C1 segment of cervical spinal cord (tissue), 14 donors: Measurements from ENCODE around the gene SMYD3.

Source experiments
- DNase-seq, 14 donors: peaks; one replicate each; lab custom pipeline; 2025; lab: John Stamatoyannopoulos, UW

SMYD3 gene

DNA sequence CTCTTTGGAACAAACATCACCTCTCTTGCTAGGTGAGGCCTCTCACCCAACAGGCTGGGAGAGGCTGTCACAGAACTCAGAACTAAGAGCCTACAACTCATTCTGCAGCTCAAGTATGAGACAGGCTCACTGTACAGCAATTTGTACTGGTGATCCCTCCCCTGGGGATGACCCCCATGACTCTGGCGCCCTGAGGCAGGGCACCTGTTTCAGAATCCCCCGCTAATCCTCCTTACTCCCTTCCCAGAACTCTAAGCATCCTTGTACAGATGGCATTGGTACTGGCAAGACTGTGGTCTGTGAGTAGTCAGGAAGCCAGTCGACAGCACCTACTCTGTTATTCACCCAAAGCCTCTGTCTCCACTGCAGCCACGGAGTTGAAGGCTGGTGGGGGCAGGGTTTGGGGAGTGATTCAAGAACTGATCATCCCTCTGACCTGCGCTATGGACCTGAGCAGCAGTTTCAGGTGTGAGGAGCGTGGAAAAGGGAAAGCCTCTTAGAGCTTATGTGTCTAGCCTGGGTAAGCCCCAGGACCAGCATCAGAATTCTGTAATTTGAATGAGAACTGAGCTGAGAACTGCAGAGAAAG is 696.8 kb downstream of the SMYD3 start:
- DNase-seq: no peak

- DNase-seq: peak in 1 of 14 donors; percentile 3
Observed at GRCh38 chr1:245809361-245809760, 697.7 kb downstream of the SMYD3 start.

DNA sequence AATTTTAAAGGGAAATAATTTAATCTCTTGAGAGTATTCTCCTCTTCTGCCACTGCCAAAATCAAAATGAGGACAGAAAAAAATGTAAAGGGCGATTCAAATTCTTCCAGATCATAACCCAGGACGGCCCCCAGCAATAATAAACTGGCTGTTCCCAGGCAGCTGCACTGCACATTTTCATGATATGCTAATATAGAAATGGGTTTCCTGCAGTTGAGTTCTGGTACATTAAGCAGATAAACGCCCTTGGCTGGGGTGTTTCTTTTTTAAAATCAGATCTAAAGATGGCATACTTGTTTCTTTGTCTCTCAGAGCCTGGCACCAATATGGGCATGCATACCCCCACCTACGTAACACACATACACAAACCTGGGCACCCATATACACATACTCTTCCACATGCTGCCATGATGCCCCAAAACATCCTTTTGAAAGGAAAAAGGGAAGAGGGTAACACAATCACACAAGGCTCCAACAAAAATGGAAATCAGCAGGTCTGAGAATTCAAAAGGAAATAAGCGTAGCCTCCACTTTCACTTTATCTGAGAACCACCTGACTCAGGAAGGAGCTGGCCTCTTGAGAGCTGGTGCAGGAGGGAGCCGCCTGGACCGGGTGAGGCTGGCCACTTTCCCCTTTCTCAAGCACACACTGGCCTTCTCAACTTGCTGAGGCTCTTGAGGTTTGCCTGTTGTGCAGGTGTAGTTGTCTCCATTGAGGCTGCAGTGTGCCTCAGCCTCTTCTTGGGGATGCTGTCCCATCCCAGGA is 698.9 kb downstream of the SMYD3 start:
- no peak for DNase-seq

GRCh38 chr1:245807306-245807705 is 699.8 kb downstream of the SMYD3 start:
- peak in 1 of 14 donors; percentile 31 for DNase-seq

- no peak for DNase-seq
Observed at GRCh38 chr1:245805532-245805931, 701.5 kb downstream of the SMYD3 start.

- no peak for DNase-seq
Observed at GRCh38 chr1:245804696-245805095, 702.4 kb downstream of the SMYD3 start.

GRCh38 chr1:245803666-245804037 is 703.4 kb downstream of the SMYD3 start:
- DNase-seq: no peak

DNA sequence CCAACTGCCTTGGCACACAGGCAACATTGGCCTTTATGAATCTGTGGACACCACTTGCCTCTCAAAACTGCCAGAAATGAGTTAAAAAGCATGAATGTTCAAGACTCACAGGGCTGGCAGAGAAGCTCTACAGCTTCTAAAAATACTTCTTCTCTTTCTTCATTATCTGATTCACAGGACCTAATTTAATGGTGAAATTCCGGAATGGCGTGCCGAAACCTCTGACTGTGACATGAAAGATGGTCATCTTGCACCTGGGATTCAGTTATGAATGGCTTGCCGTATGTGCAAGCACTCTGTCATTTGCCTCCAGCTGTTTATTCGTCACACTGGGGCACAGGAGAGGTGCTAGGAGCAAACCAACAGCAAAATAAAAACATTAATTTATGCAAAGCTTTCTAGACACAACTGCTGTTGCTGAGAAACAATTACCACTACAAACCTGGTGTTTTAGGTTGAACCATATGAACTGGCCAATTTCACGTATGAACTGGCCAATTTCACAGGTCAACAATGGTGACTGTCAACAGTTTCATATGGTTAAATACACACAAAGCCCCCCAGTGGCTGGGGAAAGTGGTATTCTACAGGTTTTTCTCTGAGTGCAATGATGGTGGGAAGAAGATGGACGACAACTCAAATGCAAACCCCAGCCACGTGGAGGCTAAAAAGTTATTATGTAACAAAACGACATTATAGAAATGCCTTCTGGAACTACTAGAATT is 704.0 kb downstream of the SMYD3 start:
- no peak for DNase-seq

GRCh38 chr1:245800901-245801605 is 706.0 kb downstream of the SMYD3 start:
- no peak for DNase-seq

DNA sequence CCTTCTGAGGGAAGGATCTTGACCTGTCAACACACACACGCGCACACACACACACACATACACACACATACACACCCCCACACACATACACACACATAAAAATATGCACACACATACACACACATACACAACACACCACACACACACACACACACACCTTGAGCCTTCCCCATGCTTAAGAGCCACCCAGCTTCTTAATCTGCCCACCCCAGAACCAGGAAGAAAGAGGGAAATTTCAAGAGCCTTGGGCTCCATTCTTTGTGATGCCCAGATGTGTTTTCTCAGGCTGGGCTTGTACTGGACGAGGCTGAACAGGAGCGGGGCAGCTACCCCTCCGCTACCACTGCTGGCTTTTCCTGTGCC is 708.7 kb downstream of the SMYD3 start:
- DNase-seq: no peak

- no peak for DNase-seq
Observed at GRCh38 chr1:245797592-245798348, 709.3 kb downstream of the SMYD3 start.

GRCh38 chr1:245791410-245792312 is 715.4 kb downstream of the SMYD3 start:
- DNase-seq: no peak

GRCh38 chr1:245790441-245790840 is 716.6 kb downstream of the SMYD3 start:
- DNase-seq: no peak

- DNase-seq: no peak
Observed at GRCh38 chr1:245788886-245789285, 718.2 kb downstream of the SMYD3 start.

- DNase-seq: no peak
Observed at GRCh38 chr1:245788269-245788668, 718.8 kb downstream of the SMYD3 start.

GRCh38 chr1:245786948-245787347 is 720.1 kb downstream of the SMYD3 start:
- no peak for DNase-seq

- no peak for DNase-seq
Observed at GRCh38 chr1:245779797-245780755, 727.0 kb downstream of the SMYD3 start.

DNA sequence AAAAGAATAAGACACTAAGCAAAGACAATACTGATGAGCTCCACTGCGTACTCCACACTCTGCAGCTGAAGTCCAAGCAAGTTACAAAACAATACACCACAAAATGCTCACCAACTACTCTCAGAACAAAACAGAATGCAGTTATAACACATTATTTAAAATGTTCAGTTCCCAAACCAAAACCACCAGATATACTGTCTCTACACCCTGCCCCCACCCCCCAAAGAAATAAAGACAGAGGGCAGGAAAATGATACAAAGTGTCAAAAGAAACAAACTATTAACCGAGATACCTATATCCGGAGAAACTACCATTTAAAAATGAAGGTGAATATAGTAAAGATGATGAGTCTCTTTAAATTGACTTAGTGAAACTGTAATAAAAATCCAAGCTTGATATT is 729.3 kb downstream of the SMYD3 start:
- no peak for DNase-seq

DNA sequence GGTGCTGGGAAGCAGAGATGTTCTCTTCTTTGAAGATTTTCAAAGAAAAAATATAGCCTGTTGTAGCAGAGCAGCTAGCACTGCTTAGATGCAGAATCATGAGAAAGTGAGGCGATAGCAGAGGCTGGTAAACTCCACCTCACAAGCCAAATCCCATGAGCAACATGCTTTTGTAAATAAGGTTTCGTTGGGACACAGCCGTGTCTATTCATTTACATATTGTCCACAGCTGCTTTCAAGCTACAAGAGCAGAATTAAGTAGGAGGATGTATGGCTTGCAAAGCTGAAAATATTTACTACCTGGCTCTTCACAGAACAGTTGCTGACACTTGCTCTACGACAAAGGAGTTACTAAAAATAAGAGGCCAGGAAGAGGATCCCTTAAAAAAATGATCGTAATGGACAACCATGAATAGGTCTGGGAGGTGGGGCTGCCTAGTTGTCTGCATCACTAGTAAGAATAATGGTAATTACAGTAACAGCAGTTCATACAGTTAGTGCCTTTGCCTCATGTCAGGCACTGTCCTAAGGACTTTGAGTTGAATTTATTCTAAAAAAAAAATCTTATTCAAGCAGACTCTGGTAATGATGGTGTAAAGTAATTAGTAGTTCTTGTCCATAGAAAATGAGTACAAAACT is 730.3 kb downstream of the SMYD3 start:
- no peak for DNase-seq
